Right lobe of liver (tissue), 6 donors: ENCODE data around the gene VIPR1. TPM values are rescaled to one million over a fixed set of nuclear protein-coding genes. Genes with fewer than 3 reads are reported as not detected.
A peak's percentile ranks its signal among the peaks of the same experiment; 100 is the strongest.

Experiments
- ATAC-seq, 4 donors: fragments of 200-7000 bp; cut with Tn5 transposase; one replicate each; pipeline ENCODE4 v1.9.1; 2020; ENCODE audit warnings: mild to moderate bottlenecking in 4 of 4, moderate library complexity in 4 of 4
- DNase-seq, 3 donors: peaks; one replicate each; pipeline ENCODE4 v3.0.0-alpha.2; 2020
- H3K27ac ChIP-seq, 3 donors: fragments of 200-600 bp; one replicate each; pipeline ENCODE4 v1.8.0; 2022
- H3K27me3 ChIP-seq, 2 donors: fragments of 200-600 bp; one replicate each; pipeline ENCODE4 v1.8.0; 2022
- H3K36me3 ChIP-seq, 4 donors: fragments of 200-600 bp; sonication (generic) in 1 of 4; one replicate each; pipeline versions ENCODE4 v1.5.1 to v1.8.0; 2017 to 2022; ENCODE audit warnings: control low read depth in 1 of 4
- H3K4me1 ChIP-seq, 4 donors: fragments of 200-600 bp; sonication (generic) in 1 of 4; one replicate each; pipeline versions ENCODE4 v1.5.1 to v1.8.0; 2017 to 2022; ENCODE audit warnings: control low read depth in 1 of 4
- H3K4me3 ChIP-seq, 3 donors: fragments of 200-600 bp; one replicate each; pipeline ENCODE4 v1.8.0; 2022
- H3K9me3 ChIP-seq, 4 donors: fragments of 200-600 bp; sonication (generic) in 1 of 4; one replicate each; pipeline versions ENCODE4 v1.5.1 to v1.8.0; 2017 to 2022; ENCODE audit warnings: control low read depth in 1 of 4
- POLR2A ChIP-seq: fragments of 450-650 bp; IDR thresholded peaks from one replicate; pipeline ENCODE4 v1.6.1; 2017; ENCODE audit warnings: antibody characterized with exemption, mild to moderate bottlenecking
- WGBS: methylation state at CpG from one replicate; pipeline ENCODE4 v1.1.6; 2018; ENCODE audit warnings: low coverage, low lambda C conversion rate; ENCODE audit not compliant: insufficient coverage; ENCODE audit errors: missing lambda C conversion rate; 5-methylcytosine and 5-hydroxymethylcytosine counted together
- intact Hi-C, 2 donors: fragments of 100-400 bp; cut with DNase I; formaldehyde crosslinking; loops; one replicate each; pipeline versions ENCODE4 v1.11.2 to v1.14.1; 2022
- total RNA-seq, 6 experiments: library from RNA; depleted of rRNA in 2 of 6; stranded (reverse); fragments of >200 nt in 2 of 6; fragmentation: NEBNext Ultra II Directional in 3 of 6; extraction: Animal tissue kit (Norgen Biotek cat#: 25700) in 3 of 6; gene quantifications; one replicate each; pipeline versions ENCODE4 v1.1.0 to v1.2.4, GENCODE V29; 2016 to 2023
- TF ChIP-seq, protein P1 (sequence below), 4 donors: fragments of 200-600 bp in 3 of 4; fragments of 450-650 bp in 1 of 4; IDR thresholded peaks; one replicate each; pipeline versions ENCODE4 v1.5.1 to v1.8.0; 2016 to 2022; ENCODE audit warnings: antibody characterized with exemption in 4 of 4, mild to moderate bottlenecking in 2 of 4
- donor health status: DM: no; HTN: yes; CAD: no.
- donor health status: DM: no; HTN: no; CAD: no.
- donor health status: DM: no; HTN: no; CAD: no.
- donor health status: DM: no; HTN: yes; CAD: no.
- donor health status: DM: no; HTN: yes; CAD: no.

Gene VIPR1
- total RNA-seq, 6 experiments from 2014 or later = 1.9 to 34.5 (median 18.2) TPM

DNA sequence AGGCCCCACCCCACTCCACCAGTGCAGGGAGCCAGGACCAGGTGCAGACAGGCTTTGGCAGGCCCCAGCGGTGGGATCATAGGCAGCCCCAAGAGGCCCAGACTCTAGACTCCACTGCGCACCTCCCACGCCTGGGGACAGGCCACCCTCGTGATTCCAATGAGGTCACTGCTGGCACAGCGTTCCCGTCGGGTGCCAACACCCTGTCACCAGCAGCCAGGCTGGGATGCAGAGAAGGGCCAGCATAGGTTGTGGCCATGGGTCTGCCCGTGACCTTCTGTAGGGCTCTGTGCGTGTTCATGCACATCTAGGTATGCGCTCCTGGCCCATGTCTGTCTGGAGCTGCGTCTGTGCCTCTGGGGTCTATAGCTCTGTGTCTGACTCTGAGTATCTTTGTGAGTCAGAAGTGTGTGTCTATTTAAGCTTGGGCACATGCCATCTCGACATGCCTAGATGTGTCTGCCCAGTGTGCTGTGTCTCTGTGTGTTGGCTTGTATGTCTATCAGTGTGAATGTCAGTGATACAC, 13.0 kb downstream of the VIPR1 start:
- WGBS = 53% methylated on average over 2 of the region's 12 CpGs
- no peak overlapping the region for H3K27ac ChIP-seq

GRCh38 chr3:42515976-42516375, 13.5 kb downstream of the VIPR1 start:
- peaks cover 0 to 5% (median 0%) of the 10 kb centered on the region in 4 donors for H3K4me1 ChIP-seq
- intact Hi-C loops = no loop called here
- TF ChIP-seq, protein P1, sequence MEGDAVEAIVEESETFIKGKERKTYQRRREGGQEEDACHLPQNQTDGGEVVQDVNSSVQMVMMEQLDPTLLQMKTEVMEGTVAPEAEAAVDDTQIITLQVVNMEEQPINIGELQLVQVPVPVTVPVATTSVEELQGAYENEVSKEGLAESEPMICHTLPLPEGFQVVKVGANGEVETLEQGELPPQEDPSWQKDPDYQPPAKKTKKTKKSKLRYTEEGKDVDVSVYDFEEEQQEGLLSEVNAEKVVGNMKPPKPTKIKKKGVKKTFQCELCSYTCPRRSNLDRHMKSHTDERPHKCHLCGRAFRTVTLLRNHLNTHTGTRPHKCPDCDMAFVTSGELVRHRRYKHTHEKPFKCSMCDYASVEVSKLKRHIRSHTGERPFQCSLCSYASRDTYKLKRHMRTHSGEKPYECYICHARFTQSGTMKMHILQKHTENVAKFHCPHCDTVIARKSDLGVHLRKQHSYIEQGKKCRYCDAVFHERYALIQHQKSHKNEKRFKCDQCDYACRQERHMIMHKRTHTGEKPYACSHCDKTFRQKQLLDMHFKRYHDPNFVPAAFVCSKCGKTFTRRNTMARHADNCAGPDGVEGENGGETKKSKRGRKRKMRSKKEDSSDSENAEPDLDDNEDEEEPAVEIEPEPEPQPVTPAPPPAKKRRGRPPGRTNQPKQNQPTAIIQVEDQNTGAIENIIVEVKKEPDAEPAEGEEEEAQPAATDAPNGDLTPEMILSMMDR (IDR thresholded peaks at IDR 0.05) = no peak
- TF ChIP-seq POLR2A = no peak
- no peaks in the 10 kb centered on the region for H3K9me3 ChIP-seq
- WGBS = no CpG with 5 or more reads among the region's 2 CpGs
- no peaks in the 10 kb centered on the region for H3K27me3 ChIP-seq
- no peak for ATAC-seq
- DNase-seq = no peak
- H3K4me3 ChIP-seq = no peak overlapping the region
- H3K27ac ChIP-seq = no peak overlapping the region
- H3K36me3 ChIP-seq = no peaks in the 10 kb centered on the region

More for the DNA sequence above, 13.0 kb downstream of the VIPR1 start:
- peak; percentile 6 to 72 (median 32) for ATAC-seq
- Histone ChIP-seq H3K9me3 (no peaks in the 10 kb centered on the region), H3K4me3 (no peak overlapping the region), H3K4me1 (peaks cover 0 to 5% (median 0%) of the 10 kb centered on the region in 4 donors), H3K36me3 (no peaks in the 10 kb centered on the region), H3K27me3 (no peaks in the 10 kb centered on the region)
- DNase-seq = peak in 1 of 3 donors; percentile 56
- intact Hi-C loops = no loop called here
- no peak for TF ChIP-seq POLR2A
- TF ChIP-seq, protein P1 (IDR thresholded peaks at IDR 0.05) = no peak

GRCh38 chr3:42516443-42516842, 14.0 kb downstream of the VIPR1 start:
- Histone ChIP-seq H3K9me3 (no peaks in the 10 kb centered on the region), H3K36me3 (no peaks in the 10 kb centered on the region), H3K4me3 (no peak overlapping the region), H3K27ac (no peak overlapping the region), H3K4me1 (peaks cover 0 to 5% (median 0%) of the 10 kb centered on the region in 4 donors), H3K27me3 (no peaks in the 10 kb centered on the region)
- no peak for TF ChIP-seq POLR2A
- TF ChIP-seq, protein P1 (IDR thresholded peaks at IDR 0.05) = no peak
- ATAC-seq = peak in 2 of 4 donors; percentile 16 to 22
- intact Hi-C loops = no loop called here
- no peak for DNase-seq
- WGBS = 74% methylated on average over 4 of the region's 5 CpGs

DNA sequence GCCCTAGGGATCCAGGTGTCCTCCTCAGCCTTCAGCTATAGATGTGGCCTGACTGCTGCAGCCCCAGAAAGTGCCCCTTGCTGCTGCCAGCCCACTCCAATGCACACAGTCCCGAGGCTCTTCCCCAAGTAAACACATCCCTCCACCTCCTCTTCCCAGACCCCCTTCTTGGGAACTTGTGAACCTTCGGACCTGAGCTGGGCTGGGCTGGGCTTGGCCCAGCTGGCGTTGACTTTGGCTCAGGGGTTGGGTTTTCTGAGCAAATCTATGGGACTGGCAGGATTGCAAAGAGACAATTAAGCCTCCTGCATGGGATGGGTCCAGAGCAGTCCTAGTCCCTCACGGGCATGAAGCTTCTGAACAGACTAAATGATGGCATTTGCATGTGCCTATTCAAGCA, 14.7 kb downstream of the VIPR1 start:
- H3K36me3 ChIP-seq = no peaks in the 10 kb centered on the region
- peak; percentile 44 to 79 (median 50) for ATAC-seq
- TF ChIP-seq POLR2A = no peak
- TF ChIP-seq, protein P1 (IDR thresholded peaks at IDR 0.05) = no peak
- H3K4me1 ChIP-seq = peaks cover 0 to 5% (median 0%) of the 10 kb centered on the region in 4 donors
- 18% methylated on average over 4 of the region's 4 CpGs for WGBS
- peak in 2 of 3 donors; percentile 61 to 65 for DNase-seq
- no peaks in the 10 kb centered on the region for H3K9me3 ChIP-seq
- no peak overlapping the region for H3K27ac ChIP-seq
- H3K4me3 ChIP-seq = no peak overlapping the region
- H3K27me3 ChIP-seq = no peaks in the 10 kb centered on the region
- intact Hi-C loops = no loop called here
